ENCODE results near the gene GRM7. TPM values are rescaled to one million over a fixed set of nuclear protein-coding genes. Genes with fewer than 3 reads are reported as not detected.

Gene GRM7
- total and polyA plus RNA-seq, 2 experiments from 2014 or later, result 0.40 TPM; not detected in 1

GRCh38 chr3:7759630-7760029, 898.7 kb downstream of the GRM7 start:
- no peaks in the 10 kb centered on the region for H4K20me1 ChIP-seq (replicated peaks; ENCODE audit: insufficient read depth)
- Mint-ChIP-seq H3K9me3 (peaks cover 23% of the 10 kb centered on the region), H3K4me1 (0 out of 3 replicates have a peak, but pooled peaks cover 3% of the 10 kb centered on the region), H3K36me3 (ENCODE audit: low read depth) (peaks cover 19% of the 10 kb centered on the region), H3K27me3 (ENCODE audit: insufficient read depth, low read depth, poor library complexity) (no peaks in the 10 kb centered on the region), H3K27ac (no peak overlapping the region), H3K4me3 (no peak overlapping the region)
- no peaks in the 10 kb centered on the region for H3F3A ChIP-seq (replicated peaks; ENCODE audit: low read depth)
- H3K27me3 ChIP-seq (ENCODE audit: insufficient read depth), result no peaks in the 10 kb centered on the region
- H3K79me2 ChIP-seq (replicated peaks; ENCODE audit: insufficient read depth), result no peaks in the 10 kb centered on the region
- ATAC-seq, result no peak
- H3K4me2 ChIP-seq, result no peak overlapping the region
- TF ChIP-seq STAT1 (IDR thresholded peaks at IDR 0.05; ENCODE audit: unreplicated experiment) (no peak), JUNB (IDR thresholded peaks at IDR 0.05; ENCODE audit: unreplicated experiment) (no peak), NANOG (IDR thresholded peaks at IDR 0.05; ENCODE audit: borderline replicate concordance) (no peak), EZH2 (IDR thresholded peaks at IDR 0.05; ENCODE audit: low read depth, unreplicated experiment) (no peak), EZH2phosphoT487 (IDR thresholded peaks at IDR 0.05; ENCODE audit: unreplicated experiment) (no peak), CTCF (conservative IDR thresholded peaks at IDR 0.05; ENCODE audit: low read depth in 2 of 2) (no peak), ZNF462 (CRISPR knock-in tag; IDR thresholded peaks at IDR 0.05) (no peak), ZNF114 (CRISPR knock-in tag; IDR thresholded peaks at IDR 0.05) (no peak), REST (IDR thresholded peaks at IDR 0.05; ENCODE audit: unreplicated experiment) (no peak), ETS1 (IDR thresholded peaks at IDR 0.05) (no peak)
- no peaks in the 10 kb centered on the region for H3K36me3 ChIP-seq (ENCODE audit: insufficient read depth)
- no peak for DNase-seq (ENCODE audit: low spot score)
- H2AFZ ChIP-seq, result no peak overlapping the region
- H3K9me2 ChIP-seq (ENCODE audit: insufficient read depth), result peaks cover 19% of the 10 kb centered on the region; the same call in 1 of the 2 replicates
- no peak overlapping the region for H3K4me3 ChIP-seq
- no peak overlapping the region for H3K27ac ChIP-seq (ENCODE audit: low read depth)
- no peaks in the 10 kb centered on the region for H3K4me1 ChIP-seq (ENCODE audit: insufficient read depth)
